ENCODE data around the gene MAGEA9. TPM values are rescaled to one million over a fixed set of nuclear protein-coding genes. Genes with fewer than 3 reads are reported as not detected.

The MAGEA9 gene
- total and polyA plus RNA-seq, 11 donors = not detected

- Histone ChIP-seq H3K4me3 (no peak overlapping the region), H3K9me3 (no peaks in the 10 kb centered on the region), H3K4me1 (no peaks in the 10 kb centered on the region), H3K27me3 (no peaks in the 10 kb centered on the region), H3K36me3 (no peaks in the 10 kb centered on the region), H3K27ac (no peak overlapping the region)
- ATAC-seq (no peak), DNase-seq (no peak)
- intact Hi-C loops (cut with DNase I) = no loop called here
- WGBS, 4 donors = 65 to 75% (median 69%) methylated on average over 6 of the region's 6 CpGs
- TF ChIP-seq CTCF (IDR thresholded peaks at IDR 0.05) (no peak), POLR2A (IDR thresholded peaks at IDR 0.05) (no peak)
These were observed 22.4 kb downstream of the MAGEA9 start for GRCh38 chrX:149804102-149804501.

GRCh38 chrX:149807747-149808458 is 26.2 kb downstream of the MAGEA9 start:
- H3K4me3 ChIP-seq = no peak overlapping the region
- intact Hi-C loops (cut with DNase I) = no loop called here
- no peak overlapping the region for H3K27ac ChIP-seq
- TF ChIP-seq POLR2A (IDR thresholded peaks at IDR 0.05) = no peak
- TF ChIP-seq CTCF (IDR thresholded peaks at IDR 0.05) = no peak
- peaks cover 0 to 6% (median 0%) of the 10 kb centered on the region in 9 donors for H3K27me3 ChIP-seq
- no peak for ATAC-seq
- H3K9me3 ChIP-seq = no peaks in the 10 kb centered on the region
- no peaks in the 10 kb centered on the region for H3K36me3 ChIP-seq
- no peaks in the 10 kb centered on the region for H3K4me1 ChIP-seq
- 86 to 93% (median 87%) methylated on average over 6 to 12 of the region's 12 CpGs for WGBS, 4 donors
- no peak for DNase-seq

- H3K4me3 ChIP-seq = no peak overlapping the region
- no peak overlapping the region for H3K27ac ChIP-seq
- no peaks in the 10 kb centered on the region for H3K9me3 ChIP-seq
- H3K36me3 ChIP-seq = no peaks in the 10 kb centered on the region
- intact Hi-C loops (cut with DNase I) = no loop called here
- DNase-seq (no peak), ATAC-seq (no peak)
- TF ChIP-seq CTCF (IDR thresholded peaks at IDR 0.05) (no peak), POLR2A (IDR thresholded peaks at IDR 0.05) (no peak)
- H3K27me3 ChIP-seq = peaks cover 0 to 10% (median 0%) of the 10 kb centered on the region in 9 donors
- H3K4me1 ChIP-seq = no peaks in the 10 kb centered on the region
- 71 to 95% (median 88%) methylated on average over 1 of the region's 1 CpG for WGBS, 4 donors
These were observed 36.9 kb downstream of the MAGEA9 start for GRCh38 chrX:149818652-149819051.

DNA sequence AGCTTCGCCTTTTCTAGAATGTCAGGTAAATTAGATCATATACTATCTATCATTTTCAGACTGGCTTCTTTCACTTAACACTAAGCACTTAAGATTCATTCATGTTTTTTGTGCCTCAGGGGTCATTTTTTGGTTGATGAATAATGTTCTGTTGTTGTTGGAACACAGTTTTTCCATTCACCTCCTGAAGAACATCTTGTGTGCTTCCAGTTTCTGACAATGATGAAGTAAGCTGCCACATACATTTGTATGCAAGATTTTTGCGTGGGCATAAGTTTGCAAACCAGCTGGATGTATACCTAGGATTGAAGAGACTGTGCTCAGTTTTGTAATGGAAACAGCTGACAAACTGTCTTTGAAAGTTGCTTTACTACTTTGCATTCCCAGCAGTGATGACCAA is 37.6 kb downstream of the MAGEA9 start:
- no peaks in the 10 kb centered on the region for H3K36me3 ChIP-seq
- no peaks in the 10 kb centered on the region for H3K4me1 ChIP-seq
- DNase-seq = no peak
- TF ChIP-seq CTCF (IDR thresholded peaks at IDR 0.05) = no peak
- no peak for TF ChIP-seq POLR2A (IDR thresholded peaks at IDR 0.05)
- intact Hi-C loops (cut with DNase I) = no loop called here
- H3K27ac ChIP-seq = no peak overlapping the region
- ATAC-seq = no peak
- H3K4me3 ChIP-seq = no peak overlapping the region
- no peaks in the 10 kb centered on the region for H3K9me3 ChIP-seq
- H3K27me3 ChIP-seq = peaks cover 0 to 6% (median 0%) of the 10 kb centered on the region in 9 donors
- WGBS, 4 donors = 62 to 85% (median 75%) methylated on average over 2 of the region's 2 CpGs
